Psoas muscle (tissue), 8 donors: ENCODE measurements around the gene PDIA5. TPM values are rescaled to one million over a fixed set of nuclear protein-coding genes. Genes with fewer than 3 reads are reported as not detected.

Experiments used
- ATAC-seq, 4 donors: fragments of 200-7000 bp; cut with Tn5 transposase; one replicate each; pipeline ENCODE4 v1.9.1; 2020; ENCODE audit warnings: moderate library complexity in 3 of 4, mild to moderate bottlenecking in 2 of 4
- DNase-seq, 2 donors: peaks; one replicate each; pipeline ENCODE4 v3.0.0-alpha.2; 2020
- H3K27ac ChIP-seq: fragments of 200-600 bp; one replicate; pipeline ENCODE4 v1.8.0; 2022
- H3K27me3 ChIP-seq, 3 donors: fragments of 200-600 bp in 1 of 3; one replicate each; pipeline versions ENCODE4 v1.6.1 to v1.8.0; 2013 to 2022; ENCODE audit warnings: low read length in 2 of 3, mild to moderate bottlenecking in 2 of 3, moderate library complexity in 1 of 3; ENCODE audit not compliant: insufficient read depth in 3 of 3
- H3K36me3 ChIP-seq, 2 donors: fragments of 200-600 bp in 1 of 2; one replicate each; pipeline versions ENCODE4 v1.6.1 to v1.8.0; 2013 to 2022; ENCODE audit warnings: low read depth in 1 of 2, mild to moderate bottlenecking in 1 of 2, moderate library complexity in 1 of 2; ENCODE audit not compliant: insufficient read depth in 1 of 2
- H3K4me1 ChIP-seq: fragments of 200-600 bp; one replicate; pipeline ENCODE4 v1.8.0; 2022
- H3K4me3 ChIP-seq: fragments of 200-600 bp; one replicate; pipeline ENCODE4 v1.8.0; 2022; ENCODE audit warnings: mild to moderate bottlenecking
- H3K9me3 ChIP-seq: fragments of 200-600 bp; one replicate; pipeline ENCODE4 v1.8.0; 2022
- WGBS, 3 donors: extraction: QIAGEN DNeasy Blood & Tissue Kit; methylation state at CpG; one replicate each; pipeline versions ENCODE4 v1.1.6 to v1.1.7; 2013; 5-methylcytosine and 5-hydroxymethylcytosine counted together
- intact Hi-C, 2 donors: fragments of 100-400 bp; cut with DNase I; formaldehyde crosslinking; loops; one replicate each; pipeline versions ENCODE4 v1.11.0 to v1.14.2; 2022
- polyA plus RNA-seq, 3 donors: library from polyadenylated mRNA; stranded (reverse); fragments of 200-250 nt; gene quantifications; one replicate each; pipeline ENCODE4 v1.2.3, GENCODE V29; 2013
- total RNA-seq, 4 donors: library from RNA; stranded (reverse); fragmentation: NEBNext Ultra II Directional in 2 of 4; extraction: Animal tissue kit (Norgen Biotek cat#: 25700) in 2 of 4; gene quantifications; one replicate each; pipeline versions ENCODE4 v1.2.1 to v1.2.4, GENCODE V29; 2021 to 2023
- TF ChIP-seq, protein P1 (sequence below): fragments of 200-600 bp; IDR thresholded peaks from one replicate; pipeline ENCODE4 v1.8.0; 2022; ENCODE audit warnings: antibody characterized with exemption
- donor health status: healthy with polysubstance abuse.
- donor health status: DM: no; HTN: no; CAD: no; lungs with moderate emphysema.
- donor health status: Bipolar disorder and iron deficiency.
- donor health status: healthy.
- donor health status: DM: yes; HTN: yes; CAD: no.
- donor health status: DM: no; HTN: no; CAD: no.
- donor health status: DM: no; HTN: no; CAD: no.
- donor health status: DM: yes; HTN: yes; CAD: no.

Gene PDIA5
- total and polyA plus RNA-seq, 7 donors: 2.9 to 6.4 (median 4.6) TPM

DNA sequence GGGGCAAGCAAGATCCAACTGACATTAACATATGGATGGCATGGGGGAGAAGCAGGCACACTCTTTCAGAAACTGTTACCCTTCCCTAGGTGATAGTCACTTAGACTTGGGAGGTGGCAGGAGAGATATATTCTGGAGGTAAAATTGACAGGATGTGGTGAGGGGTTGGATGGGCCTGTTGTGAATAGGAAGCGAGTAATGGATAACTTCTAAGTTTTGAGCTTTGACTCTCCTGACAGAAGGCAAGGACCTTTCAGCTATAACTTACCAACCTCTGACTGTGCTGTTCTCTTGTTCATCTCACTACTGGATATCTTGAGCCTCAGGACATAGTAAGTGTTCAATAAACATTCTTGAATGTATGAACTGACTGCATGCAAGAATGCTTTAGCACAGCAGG, 1.9 kb upstream of the PDIA5 start:
- Histone ChIP-seq H3K27ac (no peak overlapping the region), H3K27me3 (no peaks in the 10 kb centered on the region), H3K9me3 (no peaks in the 10 kb centered on the region), H3K4me3 (no peak overlapping the region), H3K36me3 (no peaks in the 10 kb centered on the region), H3K4me1 (peaks cover 11% of the 10 kb centered on the region)
- WGBS, 3 donors: 6 to 52% (median 17%) methylated on average over 1 of the region's 1 CpG
- TF ChIP-seq, protein P1, sequence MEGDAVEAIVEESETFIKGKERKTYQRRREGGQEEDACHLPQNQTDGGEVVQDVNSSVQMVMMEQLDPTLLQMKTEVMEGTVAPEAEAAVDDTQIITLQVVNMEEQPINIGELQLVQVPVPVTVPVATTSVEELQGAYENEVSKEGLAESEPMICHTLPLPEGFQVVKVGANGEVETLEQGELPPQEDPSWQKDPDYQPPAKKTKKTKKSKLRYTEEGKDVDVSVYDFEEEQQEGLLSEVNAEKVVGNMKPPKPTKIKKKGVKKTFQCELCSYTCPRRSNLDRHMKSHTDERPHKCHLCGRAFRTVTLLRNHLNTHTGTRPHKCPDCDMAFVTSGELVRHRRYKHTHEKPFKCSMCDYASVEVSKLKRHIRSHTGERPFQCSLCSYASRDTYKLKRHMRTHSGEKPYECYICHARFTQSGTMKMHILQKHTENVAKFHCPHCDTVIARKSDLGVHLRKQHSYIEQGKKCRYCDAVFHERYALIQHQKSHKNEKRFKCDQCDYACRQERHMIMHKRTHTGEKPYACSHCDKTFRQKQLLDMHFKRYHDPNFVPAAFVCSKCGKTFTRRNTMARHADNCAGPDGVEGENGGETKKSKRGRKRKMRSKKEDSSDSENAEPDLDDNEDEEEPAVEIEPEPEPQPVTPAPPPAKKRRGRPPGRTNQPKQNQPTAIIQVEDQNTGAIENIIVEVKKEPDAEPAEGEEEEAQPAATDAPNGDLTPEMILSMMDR: no peak
- ATAC-seq: no peak
- no peak for DNase-seq
- intact Hi-C loops: no loop called here

DNA sequence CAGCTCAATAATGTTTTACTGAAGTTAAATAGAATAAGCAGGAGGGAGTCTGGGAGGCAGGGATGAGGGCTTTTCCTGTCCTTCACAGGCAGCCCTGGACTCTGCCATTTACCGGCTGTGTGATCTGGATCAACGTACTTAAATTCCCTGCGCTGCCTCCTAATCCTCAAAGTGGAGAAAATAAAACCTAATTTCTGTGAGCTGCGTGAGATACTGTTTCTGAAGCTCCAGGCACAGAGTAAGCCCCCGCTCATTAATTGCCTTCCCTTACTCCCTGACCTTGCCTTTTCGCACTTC, 278 bp upstream of the PDIA5 start:
- Histone ChIP-seq H3K4me1 (peaks cover 11% of the 10 kb centered on the region), H3K27me3 (no peaks in the 10 kb centered on the region), H3K27ac (peak overlapping the region; percentile 83), H3K9me3 (no peaks in the 10 kb centered on the region), H3K4me3 (peak overlapping the region; percentile 97), H3K36me3 (no peaks in the 10 kb centered on the region)
- 7 to 11% (median 9%) methylated on average over 6 of the region's 6 CpGs for WGBS, 3 donors
- TF ChIP-seq, protein P1: no peak
- intact Hi-C loops: no loop called here
- DNase-seq (no peak), ATAC-seq (peak; percentile 4 to 15 (median 7))

DNA sequence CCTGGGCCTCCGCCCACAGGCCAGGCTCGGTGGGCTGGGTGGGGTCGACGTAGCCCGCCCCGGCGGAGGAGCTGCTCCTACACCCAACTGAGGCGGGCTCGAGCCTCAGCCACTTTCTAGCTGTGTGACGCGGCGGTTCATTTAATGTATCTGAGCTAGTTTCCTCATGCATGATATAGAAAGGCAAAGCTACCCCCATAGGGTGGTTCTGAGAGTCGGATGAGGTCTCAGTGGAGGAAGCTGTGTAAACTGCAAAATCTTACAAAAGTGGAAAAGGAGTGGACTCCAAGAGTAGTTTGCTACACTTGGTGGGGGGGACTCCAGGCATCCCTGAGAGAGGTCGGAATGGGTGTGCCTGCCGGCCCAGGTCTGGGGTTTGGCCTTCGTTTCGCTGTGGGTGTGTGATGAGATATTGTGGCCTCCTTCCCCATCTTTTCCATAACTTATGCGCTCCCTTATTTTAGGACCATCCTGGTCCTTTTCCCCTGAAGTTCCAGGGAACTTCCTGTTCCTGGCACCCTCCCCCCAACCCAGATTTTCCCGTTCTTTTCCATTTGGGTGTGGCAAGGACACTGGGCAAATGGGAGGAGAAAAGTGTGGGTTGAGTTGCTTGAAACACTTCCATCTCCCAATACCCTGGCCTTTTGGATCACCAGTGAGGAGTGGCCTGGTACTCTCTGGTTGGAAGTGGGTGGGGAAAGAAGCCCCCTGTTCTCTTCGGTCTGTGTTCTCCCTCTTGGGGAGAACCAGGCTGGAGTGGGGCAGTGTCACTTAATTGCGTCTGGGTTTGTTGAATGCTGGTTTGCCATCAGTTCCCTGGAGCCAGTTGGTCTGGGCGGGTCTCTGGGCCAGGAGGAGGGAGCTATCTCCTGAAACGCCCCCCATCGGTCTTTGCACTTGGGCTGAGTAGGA, 1.1 kb downstream of the PDIA5 start:
- peaks cover 11% of the 10 kb centered on the region for H3K4me1 ChIP-seq
- peak overlapping the region; percentile 97 for H3K4me3 ChIP-seq
- peak overlapping the region; percentile 83 for H3K27ac ChIP-seq
- TF ChIP-seq, protein P1: no peak
- WGBS, 3 donors: 39 to 44% (median 40%) methylated on average over 22 to 24 of the region's 24 CpGs
- ATAC-seq: peak in 2 of 4 donors; percentile 9 to 12
- no peaks in the 10 kb centered on the region for H3K9me3 ChIP-seq
- H3K27me3 ChIP-seq: no peaks in the 10 kb centered on the region
- intact Hi-C loops: no loop called here
- no peak for DNase-seq
- H3K36me3 ChIP-seq: no peaks in the 10 kb centered on the region

DNA sequence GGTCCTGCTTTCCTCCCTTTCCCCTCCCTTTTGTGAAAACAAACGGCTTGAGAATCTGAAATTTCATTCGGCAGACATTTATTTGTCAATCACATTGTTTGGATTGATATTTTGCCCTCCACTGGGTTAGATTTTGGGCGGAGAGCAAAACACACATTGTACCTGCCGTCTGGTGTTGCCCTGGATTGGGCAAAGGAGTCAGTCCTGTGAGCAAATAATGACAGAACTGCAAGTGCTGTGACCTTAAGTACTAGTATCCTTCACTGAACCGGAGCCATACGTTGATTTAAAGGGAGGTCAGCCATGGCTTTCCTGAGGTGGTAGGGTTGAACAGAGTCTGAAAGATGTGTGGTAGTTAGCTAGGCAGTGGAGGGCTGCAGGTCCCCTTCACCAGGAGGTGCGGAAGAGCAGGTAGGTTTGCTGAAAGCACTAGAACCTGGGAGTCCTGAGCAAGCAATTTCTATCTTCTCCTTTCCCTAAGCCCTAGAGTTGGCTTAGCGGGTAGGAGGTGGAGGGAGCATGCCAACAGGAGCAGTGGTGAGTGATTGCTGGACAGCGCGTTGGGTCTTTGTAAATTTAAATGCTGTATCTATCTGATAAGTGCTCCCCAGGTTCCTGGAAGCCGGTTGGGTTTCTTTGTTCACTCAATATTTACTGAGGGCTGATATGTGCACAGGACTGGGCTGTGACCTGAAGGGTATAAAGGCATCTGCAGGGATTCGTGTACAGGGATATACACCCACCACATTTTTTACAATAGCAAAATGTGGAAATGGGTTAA, 2.0 kb downstream of the PDIA5 start:
- H3K4me3 ChIP-seq: no peak overlapping the region
- ATAC-seq: no peak
- TF ChIP-seq, protein P1: no peak
- 87 to 90% (median 87%) methylated on average over 12 of the region's 12 CpGs for WGBS, 3 donors
- intact Hi-C loops: no loop called here
- H3K4me1 ChIP-seq: peaks cover 11% of the 10 kb centered on the region
- H3K27me3 ChIP-seq: no peaks in the 10 kb centered on the region
- H3K27ac ChIP-seq: no peak overlapping the region
- no peaks in the 10 kb centered on the region for H3K9me3 ChIP-seq
- DNase-seq: no peak
- H3K36me3 ChIP-seq: no peaks in the 10 kb centered on the region
